ENCODE data around the gene ME2. TPM values are rescaled to one million over a fixed set of nuclear protein-coding genes. Genes with fewer than 3 reads are reported as not detected.

Gene ME2
- total RNA-seq, 1 donor from 2014 or later: 54.5 TPM

DNA sequence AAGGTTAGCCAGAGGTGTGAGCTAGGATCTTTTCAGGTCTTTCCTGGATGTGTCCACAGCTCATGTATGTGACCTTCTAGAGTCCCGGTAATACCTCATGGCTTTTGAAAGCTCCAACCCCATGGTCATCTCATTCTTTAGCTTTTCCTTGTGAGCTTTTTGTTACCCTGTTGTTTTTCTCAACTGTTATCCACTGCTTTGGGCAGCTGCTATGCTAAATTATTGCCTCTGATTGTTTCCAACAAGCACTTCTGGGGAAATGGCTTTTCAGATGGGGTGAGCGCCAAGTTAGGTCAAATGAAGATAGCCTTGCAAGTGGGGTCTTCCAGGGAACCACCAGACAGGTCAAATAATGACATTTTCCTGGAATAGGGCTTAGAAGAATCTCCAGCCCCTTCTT is 27.9 kb downstream of the ME2 start:
- peaks cover 49% of the 10 kb centered on the region for H3K36me3 ChIP-seq

DNA sequence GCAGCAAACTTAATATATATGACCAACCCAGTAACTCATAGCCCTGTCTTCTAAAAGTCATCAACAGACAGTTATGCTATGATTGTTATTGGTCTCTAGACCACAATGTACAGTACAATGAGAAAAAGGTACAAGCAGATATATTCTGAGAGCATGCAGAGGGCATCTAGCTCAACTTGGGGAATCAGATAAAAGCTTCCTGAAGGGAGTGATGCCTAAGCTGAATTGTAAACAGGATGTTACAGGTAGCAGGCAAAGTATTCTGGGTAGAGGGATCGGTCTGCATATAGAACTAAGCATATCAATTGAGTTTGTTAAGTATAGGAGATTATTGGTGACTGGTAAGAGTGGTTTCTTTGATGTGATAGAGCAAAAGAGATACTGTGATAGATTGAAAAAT is 30.3 kb downstream of the ME2 start:
- H3K36me3 ChIP-seq: peaks cover 73% of the 10 kb centered on the region
- peaks cover 8% of the 10 kb centered on the region for H3K9me3 ChIP-seq (replicated peaks)
- no peak for DNase-seq
- no peaks in the 10 kb centered on the region for H3K4me1 ChIP-seq
- H3K27ac ChIP-seq (replicated peaks): no peak overlapping the region
- intact Hi-C loops (cut with micrococcal nuclease): no loop called here
- no peak overlapping the region for H3K4me3 ChIP-seq
- TF ChIP-seq, protein P1, sequence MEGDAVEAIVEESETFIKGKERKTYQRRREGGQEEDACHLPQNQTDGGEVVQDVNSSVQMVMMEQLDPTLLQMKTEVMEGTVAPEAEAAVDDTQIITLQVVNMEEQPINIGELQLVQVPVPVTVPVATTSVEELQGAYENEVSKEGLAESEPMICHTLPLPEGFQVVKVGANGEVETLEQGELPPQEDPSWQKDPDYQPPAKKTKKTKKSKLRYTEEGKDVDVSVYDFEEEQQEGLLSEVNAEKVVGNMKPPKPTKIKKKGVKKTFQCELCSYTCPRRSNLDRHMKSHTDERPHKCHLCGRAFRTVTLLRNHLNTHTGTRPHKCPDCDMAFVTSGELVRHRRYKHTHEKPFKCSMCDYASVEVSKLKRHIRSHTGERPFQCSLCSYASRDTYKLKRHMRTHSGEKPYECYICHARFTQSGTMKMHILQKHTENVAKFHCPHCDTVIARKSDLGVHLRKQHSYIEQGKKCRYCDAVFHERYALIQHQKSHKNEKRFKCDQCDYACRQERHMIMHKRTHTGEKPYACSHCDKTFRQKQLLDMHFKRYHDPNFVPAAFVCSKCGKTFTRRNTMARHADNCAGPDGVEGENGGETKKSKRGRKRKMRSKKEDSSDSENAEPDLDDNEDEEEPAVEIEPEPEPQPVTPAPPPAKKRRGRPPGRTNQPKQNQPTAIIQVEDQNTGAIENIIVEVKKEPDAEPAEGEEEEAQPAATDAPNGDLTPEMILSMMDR (IDR thresholded peaks at IDR 0.05; ENCODE audit: borderline replicate concordance): no peak
- H3K27me3 ChIP-seq (ENCODE audit: low read depth): no peaks in the 10 kb centered on the region

More for the DNA sequence above, 27.9 kb downstream of the ME2 start:
- Histone ChIP-seq H3K27me3 (ENCODE audit: low read depth) (no peaks in the 10 kb centered on the region), H3K4me3 (no peak overlapping the region), H3K27ac (replicated peaks) (no peak overlapping the region), H3K4me1 (no peaks in the 10 kb centered on the region), H3K9me3 (replicated peaks) (peaks cover 8% of the 10 kb centered on the region)
- no peak for DNase-seq
- TF ChIP-seq, protein P1 (IDR thresholded peaks at IDR 0.05; ENCODE audit: borderline replicate concordance): no peak
- intact Hi-C loops (cut with micrococcal nuclease): no loop called here

DNA sequence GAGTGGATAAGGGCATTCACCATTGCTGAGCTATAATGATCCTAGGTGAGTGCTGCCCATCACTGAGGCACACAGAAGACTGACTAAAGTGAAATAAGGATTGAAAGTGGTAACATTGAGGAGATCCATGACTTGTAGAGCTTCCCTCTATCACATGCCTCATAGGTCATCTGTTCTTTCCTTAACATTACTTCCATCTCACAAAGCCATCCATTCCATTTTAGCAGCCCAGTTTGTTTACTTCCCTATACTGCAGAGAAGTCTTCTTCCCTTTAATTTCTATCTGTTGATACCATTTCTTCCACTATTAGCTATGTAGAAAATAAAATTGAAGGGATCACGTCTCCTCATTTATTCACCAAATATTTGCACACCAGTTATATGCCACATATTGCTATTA is 32.1 kb downstream of the ME2 start:
- DNase-seq: no peak
- H3K4me3 ChIP-seq: no peak overlapping the region
- intact Hi-C loops (cut with micrococcal nuclease): no loop called here
- no peaks in the 10 kb centered on the region for H3K4me1 ChIP-seq
- H3K36me3 ChIP-seq: peaks cover 76% of the 10 kb centered on the region
- H3K9me3 ChIP-seq (replicated peaks): peaks cover 8% of the 10 kb centered on the region
- no peak overlapping the region for H3K27ac ChIP-seq (replicated peaks)
- no peaks in the 10 kb centered on the region for H3K27me3 ChIP-seq (ENCODE audit: low read depth)
- TF ChIP-seq, protein P1 (IDR thresholded peaks at IDR 0.05; ENCODE audit: borderline replicate concordance): no peak

DNA sequence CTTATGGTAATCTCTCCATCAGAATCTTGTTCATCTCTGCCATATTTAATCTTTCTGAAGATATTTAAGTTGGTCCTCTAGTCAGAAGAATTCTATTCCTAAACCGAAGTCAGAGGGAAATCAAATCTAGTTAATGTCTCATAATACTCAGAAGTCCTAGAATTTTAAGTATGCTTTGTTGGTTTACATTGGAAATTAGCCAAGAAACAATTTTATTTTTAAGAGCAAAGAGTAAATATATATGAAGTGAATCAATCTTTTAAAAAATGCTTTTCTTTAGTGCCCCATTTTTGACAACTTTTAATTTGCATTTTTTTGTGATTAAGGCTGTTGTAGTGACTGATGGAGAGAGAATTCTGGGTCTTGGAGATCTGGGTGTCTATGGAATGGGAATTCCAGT is 38.1 kb downstream of the ME2 start:
- H3K36me3 ChIP-seq: peaks cover 64% of the 10 kb centered on the region

DNA sequence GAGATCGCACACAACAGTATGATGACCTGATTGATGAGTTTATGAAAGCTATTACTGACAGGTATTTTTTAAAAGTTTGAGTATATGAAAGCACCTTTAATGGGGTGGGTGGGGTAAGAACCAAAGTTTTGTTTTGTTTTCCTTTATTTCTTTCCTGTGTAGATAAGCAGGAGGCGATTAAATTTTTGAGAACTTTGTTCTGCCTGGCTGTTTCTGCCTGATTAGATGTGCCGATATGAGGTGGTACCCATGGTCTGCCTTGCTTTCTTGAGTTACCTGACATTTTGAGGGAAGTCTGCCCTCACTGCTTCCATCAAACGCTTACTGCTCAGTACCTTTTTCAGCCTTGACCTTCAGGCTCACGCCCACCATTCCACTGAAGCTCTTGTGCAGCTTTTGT is 39.2 kb downstream of the ME2 start:
- Histone ChIP-seq H3K4me3 (no peak overlapping the region), H3K9me3 (replicated peaks) (no peaks in the 10 kb centered on the region), H3K36me3 (peaks cover 63% of the 10 kb centered on the region), H3K27ac (replicated peaks) (no peak overlapping the region), H3K4me1 (no peaks in the 10 kb centered on the region), H3K27me3 (ENCODE audit: low read depth) (no peaks in the 10 kb centered on the region)
- TF ChIP-seq, protein P1 (IDR thresholded peaks at IDR 0.05; ENCODE audit: borderline replicate concordance): no peak
- no peak for DNase-seq
- intact Hi-C loops (cut with micrococcal nuclease): no loop called here

More for the DNA sequence above, 38.1 kb downstream of the ME2 start:
- Histone ChIP-seq H3K27ac (replicated peaks) (no peak overlapping the region), H3K27me3 (ENCODE audit: low read depth) (no peaks in the 10 kb centered on the region), H3K4me1 (no peaks in the 10 kb centered on the region), H3K9me3 (replicated peaks) (no peaks in the 10 kb centered on the region), H3K4me3 (no peak overlapping the region)
- intact Hi-C loops (cut with micrococcal nuclease): no loop called here
- DNase-seq: no peak
- TF ChIP-seq, protein P1 (IDR thresholded peaks at IDR 0.05; ENCODE audit: borderline replicate concordance): no peak

DNA sequence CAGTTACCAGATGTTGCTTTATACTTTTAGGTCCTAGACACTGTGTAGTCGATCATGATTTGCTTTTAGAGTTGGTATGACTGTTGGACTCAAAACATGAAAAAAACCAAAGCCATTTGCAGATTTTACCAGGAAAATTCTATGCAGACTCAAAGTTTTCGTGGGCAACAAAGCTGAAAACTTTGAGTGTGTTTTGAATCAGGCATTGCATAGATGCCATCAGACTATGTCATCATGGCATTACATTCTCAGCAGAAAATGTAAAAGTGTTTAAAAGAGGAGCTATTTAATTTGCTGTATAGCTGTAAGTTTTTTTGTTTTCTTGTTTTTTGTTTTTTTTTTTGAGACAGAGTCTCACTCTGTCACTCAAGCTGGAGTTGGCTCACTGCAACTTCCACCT is 45.5 kb downstream of the ME2 start:
- H3K36me3 ChIP-seq: peaks cover 79% of the 10 kb centered on the region
- TF ChIP-seq, protein P1 (IDR thresholded peaks at IDR 0.05; ENCODE audit: borderline replicate concordance): no peak
- peaks cover 8% of the 10 kb centered on the region for H3K9me3 ChIP-seq (replicated peaks)
- intact Hi-C loops (cut with micrococcal nuclease): no loop called here
- no peak for DNase-seq
- no peaks in the 10 kb centered on the region for H3K4me1 ChIP-seq
- H3K27me3 ChIP-seq (ENCODE audit: low read depth): no peaks in the 10 kb centered on the region
- H3K4me3 ChIP-seq: no peak overlapping the region
- H3K27ac ChIP-seq (replicated peaks): no peak overlapping the region
